Measurements from ENCODE around the gene SNAPC1.
A peak's percentile ranks its signal among the peaks of the same experiment; 100 is the strongest.
"Not testable (repeated sequence)": the region's sequence is repeated elsewhere in the genome, so short reads cannot be mapped to it uniquely, and the experiment has no call there.

SNAPC1 gene, protein sequence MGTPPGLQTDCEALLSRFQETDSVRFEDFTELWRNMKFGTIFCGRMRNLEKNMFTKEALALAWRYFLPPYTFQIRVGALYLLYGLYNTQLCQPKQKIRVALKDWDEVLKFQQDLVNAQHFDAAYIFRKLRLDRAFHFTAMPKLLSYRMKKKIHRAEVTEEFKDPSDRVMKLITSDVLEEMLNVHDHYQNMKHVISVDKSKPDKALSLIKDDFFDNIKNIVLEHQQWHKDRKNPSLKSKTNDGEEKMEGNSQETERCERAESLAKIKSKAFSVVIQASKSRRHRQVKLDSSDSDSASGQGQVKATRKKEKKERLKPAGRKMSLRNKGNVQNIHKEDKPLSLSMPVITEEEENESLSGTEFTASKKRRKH

DNA sequence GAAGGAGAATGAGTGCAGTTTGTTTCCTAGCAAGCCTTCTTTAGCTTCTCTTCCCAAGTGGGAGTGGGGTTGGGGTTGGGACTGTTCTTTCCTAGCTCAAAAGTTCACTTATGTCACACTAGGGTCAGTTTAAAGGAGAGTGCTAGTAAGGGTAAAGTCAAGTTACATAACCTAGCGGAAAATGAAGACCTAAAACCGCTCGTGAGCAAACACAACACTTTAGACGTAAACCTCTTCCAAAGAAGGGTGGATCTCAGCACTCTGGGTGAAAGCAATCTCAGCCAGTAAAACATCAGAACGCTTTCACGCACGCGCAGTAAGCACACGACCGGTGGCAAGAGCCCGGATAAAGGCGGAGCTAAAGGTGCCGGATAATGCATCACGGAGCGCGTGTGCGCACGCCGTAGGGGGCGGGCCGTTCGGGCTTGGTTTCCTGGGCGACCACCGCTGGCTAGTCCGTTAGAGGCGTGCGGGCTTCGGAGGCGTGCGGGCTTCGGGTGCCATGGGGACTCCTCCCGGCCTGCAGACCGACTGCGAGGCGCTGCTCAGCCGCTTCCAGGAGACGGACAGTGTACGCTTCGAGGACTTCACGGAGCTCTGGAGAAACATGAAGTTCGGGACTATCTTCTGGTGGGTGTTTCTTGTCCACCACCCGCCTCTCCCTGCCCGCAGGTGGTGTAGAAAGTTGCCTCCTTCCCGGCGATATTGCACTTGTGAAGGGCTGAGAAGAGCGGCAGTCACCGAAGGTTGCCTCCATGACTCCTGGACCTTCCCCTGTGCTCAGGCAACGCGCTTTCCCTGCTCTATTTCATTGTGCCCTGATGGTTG, at the start of gene SNAPC1:
TSS of gene SNAPC1 (plus strand) at position 462 of the 828 bp plus-strand sequence. CDS start at position 503, 41 bp downstream.
- DNase-seq, result peak; percentile 97

DNA sequence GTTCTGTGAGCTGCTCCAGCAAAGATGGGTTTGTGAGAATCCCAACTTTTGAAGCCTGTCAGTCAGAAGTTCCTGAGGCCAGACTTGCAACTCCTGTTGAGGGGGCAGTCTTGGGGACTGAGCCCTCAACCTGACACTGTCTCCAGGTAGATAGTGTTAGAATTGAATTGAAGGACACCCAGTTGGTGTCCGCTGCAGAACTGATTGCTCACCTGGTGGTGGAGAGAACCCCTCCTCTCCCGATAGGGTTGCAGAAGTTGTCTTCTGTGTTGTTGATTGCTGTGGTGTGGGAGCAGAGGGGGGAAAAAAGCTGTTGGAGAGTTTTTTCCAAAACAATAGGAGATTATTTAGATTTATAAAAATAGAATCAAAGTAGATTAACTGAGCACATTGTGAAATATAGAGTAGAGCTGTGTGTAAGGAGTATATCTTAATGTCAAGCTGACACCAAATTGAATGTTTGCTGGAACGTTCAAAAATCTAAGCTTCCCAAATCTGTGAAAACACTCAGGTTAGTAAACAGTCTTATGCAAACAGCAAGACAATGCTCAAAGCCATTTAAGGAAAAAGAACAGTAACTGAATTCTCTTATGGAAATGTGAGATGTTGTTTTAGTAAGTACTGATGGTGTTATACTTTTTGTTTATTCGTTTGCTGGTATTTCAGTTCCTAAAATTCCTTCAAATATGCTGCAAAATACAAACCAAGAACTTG, 48.3 kb upstream of the SNAPC1 start:
- no peak for DNase-seq

DNA sequence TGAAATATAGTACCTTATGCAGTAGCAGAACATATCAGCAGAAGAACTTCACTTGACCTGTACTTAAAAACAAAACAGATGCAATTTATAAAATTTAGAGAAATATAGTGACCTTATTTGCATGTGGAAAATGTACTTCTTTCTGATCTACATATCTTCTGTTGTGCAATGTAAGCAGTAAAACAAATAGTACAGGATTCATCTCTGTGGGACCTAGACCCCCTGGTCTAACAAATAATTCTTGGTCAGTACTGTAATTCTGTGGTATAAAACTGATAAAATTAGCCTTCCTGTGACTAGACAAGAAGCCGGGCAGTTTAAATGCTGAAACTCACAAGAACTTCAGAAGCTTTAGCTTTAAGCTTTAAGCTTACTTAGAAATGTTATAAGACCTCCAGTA, 45.3 kb upstream of the SNAPC1 start:
- DNase-seq, result no peak

DNA sequence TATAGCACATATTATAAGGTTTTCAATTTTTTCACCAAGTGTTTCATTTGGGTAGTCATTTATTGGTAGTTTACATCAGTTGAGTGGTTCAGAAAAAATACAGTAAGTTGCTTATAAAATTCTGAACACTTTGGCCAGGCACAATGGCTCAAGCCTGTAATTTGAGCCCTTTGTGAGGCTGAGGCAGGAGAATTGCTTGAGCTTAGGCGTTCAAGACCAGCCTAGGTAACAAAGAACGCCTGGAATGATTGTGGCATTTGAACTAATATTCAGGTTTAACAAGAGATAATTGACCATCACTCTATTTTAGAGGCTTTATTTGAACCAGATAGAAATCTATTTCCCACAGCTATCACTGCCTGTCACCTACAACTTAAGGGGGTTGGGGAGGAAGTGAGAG, 44.2 kb upstream of the SNAPC1 start:
- DNase-seq, result no peak

DNA sequence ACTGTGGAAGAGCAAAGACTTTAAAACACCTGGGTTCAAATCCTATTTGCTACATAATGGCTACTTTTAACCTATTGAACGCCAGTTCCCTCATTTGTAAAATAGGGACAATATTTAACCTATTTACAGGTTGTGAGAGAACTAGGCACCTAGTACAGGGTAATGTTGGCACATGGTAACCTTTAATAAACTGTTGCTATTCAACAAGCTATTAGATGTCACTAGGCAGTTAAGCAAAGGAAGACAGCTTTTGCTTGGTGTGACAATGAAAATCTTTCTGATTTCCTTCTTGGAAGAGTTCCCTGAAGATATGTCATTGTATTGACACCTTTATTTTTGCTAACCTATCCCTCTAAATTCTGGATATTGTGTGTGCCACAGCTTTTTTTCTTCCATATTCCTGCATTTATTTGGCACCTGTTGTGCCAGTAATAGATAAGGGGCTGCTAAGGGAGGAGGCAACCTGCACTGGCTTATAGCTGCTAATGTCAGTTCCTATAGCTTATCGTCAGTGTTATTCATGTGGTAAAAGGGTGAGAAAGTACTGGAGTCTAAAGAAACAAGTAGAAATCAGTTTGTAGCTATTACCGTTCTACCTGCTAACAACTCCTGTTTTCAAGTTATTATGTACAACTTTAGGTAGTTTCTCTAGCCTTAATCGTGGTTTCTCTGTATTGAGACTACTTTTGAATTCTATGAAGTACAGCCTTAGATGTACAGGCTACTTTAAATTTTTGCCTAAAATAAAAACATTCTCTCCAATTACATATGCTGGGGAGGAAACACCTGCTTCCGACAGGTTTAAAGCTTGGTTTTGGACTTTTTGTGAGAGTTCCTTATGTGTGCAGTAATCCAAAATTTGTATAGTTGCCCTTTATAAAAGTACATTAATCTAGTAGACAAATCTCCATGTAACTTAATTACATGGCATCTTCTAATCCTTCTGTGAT, 42.6 kb upstream of the SNAPC1 start:
- DNase-seq, result no peak

DNA sequence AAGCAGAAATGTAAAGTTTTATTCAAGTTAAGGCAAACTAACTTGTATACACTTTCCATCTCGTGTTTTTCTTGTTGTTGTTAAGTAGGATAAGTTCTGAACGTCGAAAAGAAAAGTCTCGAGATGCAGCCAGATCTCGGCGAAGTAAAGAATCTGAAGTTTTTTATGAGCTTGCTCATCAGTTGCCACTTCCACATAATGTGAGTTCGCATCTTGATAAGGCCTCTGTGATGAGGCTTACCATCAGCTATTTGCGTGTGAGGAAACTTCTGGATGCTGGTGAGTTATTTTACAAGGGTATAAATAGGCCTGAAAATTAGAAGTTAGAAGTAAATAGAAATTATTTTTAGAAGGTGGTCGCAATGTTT, 41.9 kb upstream of the SNAPC1 start:
- DNase-seq, result no peak

DNA sequence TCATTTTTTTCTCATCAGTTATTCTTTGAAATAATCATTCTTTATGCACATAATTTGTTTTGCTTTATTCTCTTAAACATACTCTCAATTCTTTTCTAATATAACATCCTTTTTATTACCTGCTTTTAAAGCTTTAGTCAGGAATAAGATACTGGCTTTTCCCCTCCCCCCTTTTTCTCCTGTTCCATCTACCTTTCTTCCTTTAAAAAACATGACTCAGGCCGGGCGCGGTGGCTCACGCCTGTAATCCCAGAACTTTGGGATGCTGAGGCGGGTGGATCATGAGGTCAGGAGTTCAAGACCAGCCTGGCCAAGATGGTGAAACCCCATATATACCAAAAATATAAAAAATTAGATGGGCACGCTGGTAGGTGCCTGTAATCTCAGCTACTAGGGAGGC, 41.5 kb upstream of the SNAPC1 start:
- DNase-seq, result no peak

DNA sequence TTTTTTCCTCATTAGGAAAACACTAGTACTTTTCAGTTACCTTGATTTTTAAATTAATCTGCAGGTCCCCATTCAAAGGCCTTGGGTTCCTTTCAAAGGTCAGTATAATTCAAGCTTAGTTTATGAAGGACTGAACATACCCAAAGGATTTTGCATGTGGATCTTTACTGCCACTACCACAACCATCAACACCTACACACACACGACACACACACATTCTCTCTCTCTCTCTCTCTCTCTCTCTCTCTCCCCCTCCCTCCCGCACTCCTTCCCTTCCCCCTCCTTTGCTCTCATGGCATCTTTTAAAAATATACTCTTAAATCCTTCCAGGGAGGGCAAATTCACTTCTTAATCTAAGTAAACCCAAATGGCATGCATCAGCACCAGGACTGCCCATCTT, 38.1 kb upstream of the SNAPC1 start:
- no peak for DNase-seq

DNA sequence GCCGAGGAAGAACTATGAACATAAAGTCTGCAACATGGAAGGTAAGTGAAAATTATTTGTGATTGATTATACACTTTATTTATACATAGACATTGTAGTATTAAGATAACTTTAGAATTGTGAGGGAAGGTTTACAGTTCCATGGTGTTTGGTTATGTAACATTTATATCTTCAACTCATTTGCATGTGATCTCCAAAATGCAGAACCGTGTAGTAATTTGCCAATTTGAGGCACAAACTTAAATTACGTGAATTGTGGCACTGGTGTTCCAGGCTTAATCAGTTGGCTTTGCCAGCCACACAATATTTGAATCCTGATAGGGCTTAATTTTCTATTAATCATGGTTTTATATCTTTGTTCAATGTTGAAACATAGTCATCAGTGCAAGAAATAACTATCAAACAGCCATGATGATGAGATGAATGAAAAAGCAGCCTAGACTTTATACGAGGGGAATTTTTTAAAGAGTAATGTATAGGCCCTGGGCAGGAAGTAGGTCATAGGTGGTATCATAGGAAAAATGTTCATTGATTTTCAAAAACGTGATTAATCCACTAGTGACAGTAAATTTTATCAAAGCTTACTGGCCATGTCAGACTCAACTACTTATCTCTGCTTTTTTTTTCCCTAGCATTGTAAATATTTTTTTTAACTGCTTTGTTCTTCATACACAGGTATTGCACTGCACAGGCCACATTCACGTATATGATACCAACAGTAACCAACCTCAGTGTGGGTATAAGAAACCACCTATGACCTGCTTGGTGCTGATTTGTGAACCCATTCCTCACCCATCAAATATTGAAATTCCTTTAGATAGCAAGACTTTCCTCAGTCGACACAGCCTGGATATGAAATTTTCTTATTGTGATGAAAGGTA, 35.2 kb upstream of the SNAPC1 start:
- no peak for DNase-seq

DNA sequence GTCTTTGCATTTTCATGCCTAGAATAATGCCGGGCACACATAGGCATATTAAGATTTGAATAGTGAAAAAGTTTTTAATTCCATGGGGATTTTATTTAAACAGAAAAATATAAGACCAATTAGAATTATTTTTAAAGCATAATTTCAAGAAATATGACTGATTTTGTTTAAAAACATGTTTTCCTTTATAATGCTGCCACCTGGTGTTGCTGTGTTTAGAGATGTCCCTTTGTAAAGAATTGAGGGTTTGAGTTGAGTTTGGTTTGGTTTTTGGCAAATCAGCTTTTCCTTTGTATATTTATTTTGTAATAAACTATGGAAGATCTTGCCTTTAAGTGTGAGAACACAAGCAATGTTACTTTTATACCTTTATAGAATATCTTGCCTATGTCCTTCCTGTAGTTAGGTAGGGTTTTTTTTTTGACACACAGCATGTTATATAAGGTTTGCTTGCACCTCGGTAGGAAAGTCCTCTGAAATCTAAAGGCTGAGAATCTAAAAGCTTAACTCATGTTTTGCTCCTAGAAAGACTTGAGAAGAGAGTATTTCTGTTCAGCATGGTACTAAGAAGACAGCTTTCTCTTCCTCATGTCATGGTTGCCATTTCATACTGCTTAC, 31.4 kb upstream of the SNAPC1 start:
- no peak for DNase-seq

DNA sequence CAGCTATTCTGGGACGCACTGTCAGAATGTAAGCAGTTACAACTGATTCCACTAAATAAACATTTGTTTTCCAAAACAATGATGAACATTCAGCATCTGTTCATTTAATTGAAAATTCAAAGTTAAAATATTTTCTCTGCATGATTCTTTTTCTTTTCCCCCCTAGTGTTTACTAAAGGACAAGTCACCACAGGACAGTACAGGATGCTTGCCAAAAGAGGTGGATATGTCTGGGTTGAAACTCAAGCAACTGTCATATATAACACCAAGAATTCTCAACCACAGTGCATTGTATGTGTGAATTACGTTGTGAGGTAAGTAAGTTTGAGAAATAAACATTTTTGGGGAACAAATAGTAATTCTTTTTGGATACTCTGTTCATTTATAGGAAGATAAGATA, 28.2 kb upstream of the SNAPC1 start:
- no peak for DNase-seq

DNA sequence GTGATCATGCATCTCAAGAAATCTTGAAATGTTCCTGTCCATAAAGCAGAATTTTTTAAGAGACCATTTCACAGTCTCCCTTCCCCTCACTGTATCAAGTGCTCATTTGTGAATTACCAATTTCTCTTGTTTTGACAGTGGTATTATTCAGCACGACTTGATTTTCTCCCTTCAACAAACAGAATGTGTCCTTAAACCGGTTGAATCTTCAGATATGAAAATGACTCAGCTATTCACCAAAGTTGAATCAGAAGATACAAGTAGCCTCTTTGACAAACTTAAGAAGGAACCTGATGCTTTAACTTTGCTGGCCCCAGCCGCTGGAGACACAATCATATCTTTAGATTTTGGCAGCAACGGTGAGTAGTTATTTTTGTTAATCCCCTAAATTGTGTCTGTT, 25.5 kb upstream of the SNAPC1 start:
- DNase-seq, result no peak

DNA sequence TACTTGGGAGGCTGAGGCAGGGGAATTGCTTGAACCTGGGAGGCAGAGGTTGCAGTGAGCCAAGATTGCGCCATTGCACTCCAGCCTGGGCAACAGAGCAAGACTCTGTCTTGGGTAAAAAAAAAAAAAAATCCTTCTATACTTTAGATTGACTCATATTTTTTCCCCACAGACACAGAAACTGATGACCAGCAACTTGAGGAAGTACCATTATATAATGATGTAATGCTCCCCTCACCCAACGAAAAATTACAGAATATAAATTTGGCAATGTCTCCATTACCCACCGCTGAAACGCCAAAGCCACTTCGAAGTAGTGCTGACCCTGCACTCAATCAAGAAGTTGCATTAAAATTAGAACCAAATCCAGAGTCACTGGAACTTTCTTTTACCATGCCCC, 24.3 kb upstream of the SNAPC1 start:
- no peak for DNase-seq

DNA sequence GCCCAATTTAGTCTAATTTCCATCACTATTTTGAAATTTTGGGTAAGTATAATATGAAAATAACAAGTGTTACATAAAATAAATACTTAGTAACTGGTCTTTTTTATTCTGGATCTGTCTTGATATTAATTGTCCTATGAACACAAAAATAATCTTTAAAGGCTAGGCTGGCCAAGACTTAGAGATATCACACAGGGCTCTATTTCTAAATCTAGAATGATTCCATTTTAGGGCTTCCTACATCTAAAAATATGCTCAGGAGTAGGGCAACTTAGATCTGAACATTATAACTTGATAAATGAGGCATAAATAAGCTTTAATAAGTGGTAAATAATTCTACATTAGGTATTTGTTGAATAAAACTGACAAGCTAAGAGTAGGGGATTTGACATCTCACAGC, 23.1 kb upstream of the SNAPC1 start:
- no peak for DNase-seq

DNA sequence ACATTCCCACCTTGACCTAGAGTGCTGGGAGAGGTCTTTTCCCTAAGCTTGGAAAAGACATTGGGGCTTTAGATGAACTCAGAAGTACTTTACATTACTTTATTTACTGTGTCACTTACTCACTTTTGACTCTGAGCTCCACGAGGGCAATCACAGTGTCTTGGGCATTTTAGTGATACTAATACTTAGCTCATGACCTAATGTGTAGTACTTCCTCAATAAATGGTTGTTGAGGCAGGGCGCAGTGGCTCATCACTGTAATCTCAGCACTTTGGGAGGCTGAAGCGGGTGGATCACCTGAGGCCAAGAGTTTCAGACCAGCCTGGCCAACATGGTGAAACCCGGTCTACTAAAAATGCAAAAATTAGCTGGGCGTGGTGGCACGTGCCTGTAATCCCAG, 19.8 kb upstream of the SNAPC1 start:
- DNase-seq, result no peak

DNA sequence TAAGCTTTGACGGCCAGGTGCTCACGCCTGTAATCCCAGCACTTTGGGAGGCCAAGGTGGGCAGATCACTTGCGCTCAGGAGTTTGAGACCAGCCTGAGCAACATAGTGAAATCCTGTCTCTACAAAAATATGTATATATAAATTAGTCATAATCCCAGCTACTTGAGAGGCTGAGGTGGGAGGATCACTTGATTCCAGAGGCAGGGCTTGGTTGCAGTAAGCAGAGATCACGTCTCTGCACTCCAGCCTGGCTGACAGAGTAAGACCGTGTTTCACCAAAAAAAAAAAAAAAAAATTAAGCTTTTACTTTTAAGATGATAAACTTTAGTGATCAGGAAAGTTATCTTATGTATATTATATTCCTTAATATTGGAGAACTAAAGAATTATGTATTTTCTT, 18.0 kb upstream of the SNAPC1 start:
- no peak for DNase-seq

DNA sequence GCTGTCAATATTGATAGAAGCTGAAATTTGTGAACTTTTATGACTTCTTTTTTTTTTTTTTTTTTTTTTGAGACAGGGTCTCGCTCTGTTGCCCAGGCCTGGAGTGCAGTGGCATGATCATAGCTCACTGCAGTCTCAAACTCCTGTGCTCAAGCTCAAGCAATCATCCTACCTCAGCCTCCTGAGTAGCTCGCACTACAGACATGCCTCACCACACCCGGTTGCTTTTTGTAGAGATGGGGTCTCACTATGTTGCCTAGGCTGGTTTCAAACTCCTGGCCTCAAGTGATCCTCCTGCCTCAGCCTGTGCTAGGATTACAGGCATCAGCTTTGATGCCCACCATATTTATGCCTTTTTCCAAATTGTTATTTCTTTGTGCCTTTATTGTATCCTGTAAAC, 15.9 kb upstream of the SNAPC1 start:
- not testable (repeated sequence) for DNase-seq

DNA sequence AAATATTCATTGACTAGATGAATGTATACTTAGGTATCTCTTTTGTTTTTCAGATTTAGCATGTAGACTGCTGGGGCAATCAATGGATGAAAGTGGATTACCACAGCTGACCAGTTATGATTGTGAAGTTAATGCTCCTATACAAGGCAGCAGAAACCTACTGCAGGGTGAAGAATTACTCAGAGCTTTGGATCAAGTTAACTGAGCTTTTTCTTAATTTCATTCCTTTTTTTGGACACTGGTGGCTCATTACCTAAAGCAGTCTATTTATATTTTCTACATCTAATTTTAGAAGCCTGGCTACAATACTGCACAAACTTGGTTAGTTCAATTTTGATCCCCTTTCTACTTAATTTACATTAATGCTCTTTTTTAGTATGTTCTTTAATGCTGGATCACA, 15.3 kb upstream of the SNAPC1 start:
- no peak for DNase-seq

DNA sequence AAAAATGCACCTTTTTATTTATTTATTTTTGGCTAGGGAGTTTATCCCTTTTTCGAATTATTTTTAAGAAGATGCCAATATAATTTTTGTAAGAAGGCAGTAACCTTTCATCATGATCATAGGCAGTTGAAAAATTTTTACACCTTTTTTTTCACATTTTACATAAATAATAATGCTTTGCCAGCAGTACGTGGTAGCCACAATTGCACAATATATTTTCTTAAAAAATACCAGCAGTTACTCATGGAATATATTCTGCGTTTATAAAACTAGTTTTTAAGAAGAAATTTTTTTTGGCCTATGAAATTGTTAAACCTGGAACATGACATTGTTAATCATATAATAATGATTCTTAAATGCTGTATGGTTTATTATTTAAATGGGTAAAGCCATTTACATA, 14.9 kb upstream of the SNAPC1 start:
- no peak for DNase-seq

DNA sequence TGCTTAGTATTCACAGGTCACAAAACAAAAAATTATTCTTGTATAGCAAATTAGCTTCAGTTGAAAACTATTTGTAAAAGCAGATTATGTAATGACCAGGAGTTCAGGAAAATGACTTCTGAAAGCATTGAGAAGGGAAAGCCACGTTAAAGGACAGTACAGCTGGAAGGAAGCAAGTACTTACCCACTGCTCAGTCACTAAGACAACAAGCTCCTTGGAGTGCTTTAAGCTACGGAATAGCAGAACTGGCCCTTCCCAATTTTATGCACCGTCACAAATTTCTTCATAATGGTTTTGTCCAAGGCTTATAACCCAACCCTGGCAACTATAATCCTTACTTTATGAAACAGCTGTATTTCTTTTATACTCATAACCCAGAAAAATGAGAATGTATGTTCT, 13.0 kb upstream of the SNAPC1 start:
- DNase-seq, result peak; percentile 31

DNA sequence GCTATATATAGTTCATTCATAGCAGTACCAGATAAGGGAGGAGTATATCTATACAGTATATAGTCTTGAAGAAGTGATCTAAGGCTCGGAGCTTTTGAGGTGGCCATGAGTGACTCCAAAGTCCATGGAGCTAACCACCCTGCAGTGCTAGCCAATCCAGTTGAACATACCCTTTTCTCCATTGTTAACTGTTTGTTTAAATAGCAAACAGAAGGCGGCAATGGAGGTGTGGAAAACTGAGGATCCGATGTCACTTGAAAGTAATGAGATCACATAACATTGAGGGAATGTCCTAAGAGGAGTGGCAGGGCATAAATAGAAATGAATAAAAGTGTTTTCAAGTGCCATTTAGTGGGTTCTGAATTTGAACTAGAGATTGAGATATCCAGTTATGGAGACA, 12.4 kb upstream of the SNAPC1 start:
- peak; percentile 49 for DNase-seq
